HL-60 (cell line): ENCODE data around the gene GNLY.
"Not testable (repeated sequence)": the region's sequence is repeated elsewhere in the genome, so short reads cannot be mapped to it uniquely, and the experiment has no call there.

Experiments
- DNase-seq, 2 experiments: peaks; one replicate each; pipeline ENCODE4 v3.0.0-alpha.2; 2010 to 2020; ENCODE audit warnings: low read depth in 1 of 2, low spot score in 1 of 2
- H3K27ac ChIP-seq: fragments of 250-450 bp; sonication (Bioruptor Pico); replicated peaks from 2 replicates; pipeline ENCODE4 v1.5.1; 2020; ENCODE audit warnings: mild to moderate bottlenecking, moderate library complexity
- H3K27me3 ChIP-seq: fragments of 250-450 bp; sonication (Bioruptor Pico); 2 replicates; pipeline ENCODE4 v1.5.1; 2021; ENCODE audit warnings: mild to moderate bottlenecking, moderate library complexity; ENCODE audit not compliant: insufficient read depth, poor library complexity, severe bottlenecking
- H3K4me3 ChIP-seq: replicated peaks from 2 replicates; pipeline ENCODE4 v1.5.1; 2011; ENCODE audit warnings: mild to moderate bottlenecking, control low read depth, low read length; ENCODE audit not compliant: insufficient read depth
- CTCF ChIP-seq: IDR thresholded peaks from one replicate; pipeline ENCODE4 v1.5.1; 2011; ENCODE audit warnings: low read length, control low read depth, inconsistent platforms; ENCODE audit not compliant: insufficient read depth
- GABPA ChIP-seq: IDR thresholded peaks from 2 replicates; pipeline ENCODE4 v1.6.1; 2012; ENCODE audit warnings: low read depth
- POLR2AphosphoS5 ChIP-seq: IDR thresholded peaks from 2 replicates; pipeline ENCODE4 v1.6.1; 2012; ENCODE audit warnings: low read depth
- REST ChIP-seq: IDR thresholded peaks from 2 replicates; pipeline ENCODE4 v1.6.1; 2012; ENCODE audit warnings: low read depth; ENCODE audit not compliant: insufficient replicate concordance
- SPI1 ChIP-seq: IDR thresholded peaks from 2 replicates; pipeline ENCODE4 v1.6.1; 2012; ENCODE audit warnings: low read depth, mild to moderate bottlenecking, borderline replicate concordance

GNLY gene

GRCh38 chr2:85653996-85654395 is 40.2 kb upstream of the GNLY start:
- TF ChIP-seq POLR2AphosphoS5 (no peak), SPI1 (peak; percentile 80)
- DNase-seq = peak in 1 of 2 experiments; percentile 69
- H3K4me3 ChIP-seq = no peak overlapping the region
- no peak overlapping the region for H3K27ac ChIP-seq
- no peaks in the 10 kb centered on the region for H3K27me3 ChIP-seq

GRCh38 chr2:85655961-85656417 is 38.2 kb upstream of the GNLY start:
- DNase-seq = no peak
- Histone ChIP-seq H3K27me3 (no peaks in the 10 kb centered on the region), H3K27ac (no peak overlapping the region), H3K4me3 (no peak overlapping the region)
- TF ChIP-seq GABPA (no peak), CTCF (no peak), REST (no peak), POLR2AphosphoS5 (no peak), SPI1 (no peak)

- H3K27me3 ChIP-seq = no peaks in the 10 kb centered on the region
- H3K4me3 ChIP-seq = no peak overlapping the region
- no peak for DNase-seq
- H3K27ac ChIP-seq = no peak overlapping the region
- TF ChIP-seq CTCF (no peak), POLR2AphosphoS5 (no peak), REST (no peak), GABPA (no peak), SPI1 (no peak)
These were observed 37.7 kb upstream of the GNLY start for GRCh38 chr2:85656468-85656867.

DNA sequence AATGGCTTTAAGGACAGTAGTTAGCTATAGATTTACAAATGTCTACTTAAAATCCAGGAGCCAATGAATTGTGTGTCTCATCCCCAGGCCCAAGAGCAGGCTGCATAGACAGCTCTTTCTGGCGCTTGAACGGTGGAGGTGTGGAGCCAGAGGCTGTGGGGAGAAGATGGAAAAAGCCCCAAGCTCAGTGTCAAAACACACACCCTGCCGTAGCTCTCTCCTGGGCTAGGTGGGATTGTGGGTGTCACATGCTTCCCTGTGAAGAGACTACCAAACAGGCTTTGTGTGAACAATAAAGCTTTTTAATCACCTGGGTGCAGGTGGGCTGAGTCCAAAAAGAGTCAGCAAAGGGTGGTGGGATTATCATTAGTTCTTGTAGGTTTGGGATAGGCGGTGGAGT is 36.8 kb upstream of the GNLY start:
- DNase-seq, H3K27ac ChIP-seq, H3K4me3 ChIP-seq, H3K27me3 ChIP-seq: not testable (repeated sequence)

DNA sequence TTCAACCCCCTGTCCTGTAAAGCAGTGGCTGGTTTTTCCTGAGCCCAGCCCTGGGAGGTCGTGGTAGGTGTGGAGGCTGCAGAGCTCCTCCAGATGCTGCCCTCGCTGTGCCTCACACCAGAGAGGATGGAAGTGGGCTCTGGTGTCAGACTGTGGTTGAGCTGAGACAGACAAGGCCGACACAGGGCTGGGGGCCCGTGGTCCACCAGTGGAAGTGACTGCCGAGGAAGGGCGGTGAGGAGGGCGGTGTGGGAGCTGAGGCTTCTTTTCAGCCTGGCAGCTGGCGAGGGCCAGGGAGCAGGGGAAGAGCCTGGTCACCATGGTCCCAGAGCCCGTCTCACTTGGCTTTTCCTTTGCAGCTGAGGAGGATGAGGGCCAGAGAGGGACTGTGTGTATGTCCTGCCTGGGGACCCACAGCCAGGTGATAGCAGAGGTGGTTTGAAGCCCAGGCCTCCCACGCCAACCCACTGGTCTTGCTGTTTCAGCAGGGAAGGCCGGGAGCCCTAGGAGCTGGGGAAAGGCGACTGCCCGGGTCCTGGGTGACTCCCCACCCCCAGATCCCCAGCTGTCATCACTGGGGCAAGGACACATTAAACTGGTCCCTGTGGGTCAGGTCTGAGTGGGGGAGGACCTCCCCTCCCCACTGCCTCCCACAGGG is 34.7 kb upstream of the GNLY start:
- Histone ChIP-seq H3K27ac (no peak overlapping the region), H3K27me3 (no peaks in the 10 kb centered on the region), H3K4me3 (no peak overlapping the region)
- DNase-seq = no peak
- TF ChIP-seq POLR2AphosphoS5 = no peak
- no peak for TF ChIP-seq REST
- no peak for TF ChIP-seq GABPA
- TF ChIP-seq CTCF = no peak
- no peak for TF ChIP-seq SPI1

GRCh38 chr2:85660301-85660700 is 33.9 kb upstream of the GNLY start:
- not testable (repeated sequence) for H3K4me3 ChIP-seq, H3K27ac ChIP-seq

More at GRCh38 chr2:85660301-85660700, 33.9 kb upstream of the GNLY start:
- DNase-seq, H3K27me3 ChIP-seq: not testable (repeated sequence)
